Activated CD8-positive, alpha-beta T cell treated with anti-CD3 and anti-CD28 coated beads, Interleukin-2, amount 10 ng/mL, durations not matched to agents 7 days and 5 days (primary cell): ENCODE results near the gene SIX3. TPM values are rescaled to one million over a fixed set of nuclear protein-coding genes. Genes with fewer than 3 reads are reported as not detected.

ENCODE experiments used
- ATAC-seq: fragments of 150-1000 bp; cut with Tn5 transposase; one replicate; pipeline ENCODE4 v1.10.0; 2021; ENCODE audit warnings: moderate library complexity
- CTCF ChIA-PET: fragments of 350-600 bp; sonication (Branson Sonifier 250); formaldehyde crosslinking; loops from one replicate; lab custom pipeline; 2021; ENCODE audit warnings: antibody characterized with exemption; lab: Charles Lee
- POLR2A ChIA-PET: fragments of 350-600 bp; sonication (Branson Sonifier 250); formaldehyde crosslinking; loops from one replicate; lab custom pipeline; 2021; ENCODE audit warnings: antibody characterized with exemption; lab: Charles Lee
- DNase-seq: peaks from one replicate; pipeline ENCODE4 v3.0.0-alpha.2; 2020
- H3K27ac Mint-ChIP-seq: one replicate; pipeline ENCODE4 v1.8.0; 2021; ENCODE audit warnings: mild to moderate bottlenecking, mixed read lengths
- H3K27me3 Mint-ChIP-seq: one replicate; pipeline ENCODE4 v1.8.0; 2021; ENCODE audit warnings: low read depth, mixed read lengths
- H3K36me3 Mint-ChIP-seq: one replicate; pipeline ENCODE4 v1.8.0; 2021; ENCODE audit warnings: low read depth, mixed read lengths
- H3K4me1 Mint-ChIP-seq: one replicate; pipeline ENCODE4 v1.8.0; 2021; ENCODE audit warnings: low read depth, mixed read lengths
- H3K4me3 Mint-ChIP-seq: one replicate; pipeline ENCODE4 v1.8.0; 2021; ENCODE audit warnings: mild to moderate bottlenecking, mixed read lengths
- H3K9me3 Mint-ChIP-seq: one replicate; pipeline ENCODE4 v1.8.0; 2022; ENCODE audit warnings: mixed read lengths; ENCODE audit not compliant: insufficient read depth
- total RNA-seq, 2 experiments: library from RNA; stranded (reverse); gene quantifications; one replicate each; pipeline ENCODE4 v1.2.3, GENCODE V29; 2021

Gene SIX3
- total RNA-seq, 2 experiments from 2014 or later, result 0.10 TPM; not detected in 1

DNA sequence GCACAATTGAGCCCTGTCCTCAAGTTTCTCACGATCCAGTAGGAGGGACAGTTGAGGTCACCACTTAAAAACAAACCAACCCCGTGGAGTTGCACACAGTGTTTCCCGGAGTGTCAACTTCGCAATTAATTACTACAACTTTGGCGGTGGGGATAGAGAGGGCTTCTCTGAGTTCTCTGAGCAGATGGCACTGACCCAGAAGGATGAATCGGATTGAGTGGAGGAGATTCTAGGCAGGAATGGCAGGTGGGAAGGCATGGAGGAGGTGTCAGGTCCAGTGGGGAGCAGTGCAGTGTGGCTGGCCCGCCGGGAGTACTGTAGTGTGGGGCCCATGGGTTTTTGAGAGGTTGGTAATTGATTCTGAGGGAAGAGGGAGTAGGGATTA lies 12.0 kb downstream of the SIX3 start:
- H3K36me3 Mint-ChIP-seq, result no peaks in the 10 kb centered on the region
- H3K4me1 Mint-ChIP-seq, result peaks cover 22% of the 10 kb centered on the region
- POLR2A ChIA-PET, result no interaction called here
- DNase-seq (no peak), ATAC-seq (no peak)
- CTCF ChIA-PET, result interaction anchor here (0.9 to 5.9 kb wide), 4 partner anchors 474 to 560 kb away, joined by 3 to 76 read pairs (median 33); no protein-coding TSS in a partner anchor
- peaks cover 78% of the 10 kb centered on the region for H3K27me3 Mint-ChIP-seq
- H3K27ac Mint-ChIP-seq, result no peak overlapping the region
- no peaks in the 10 kb centered on the region for H3K9me3 Mint-ChIP-seq
- no peak overlapping the region for H3K4me3 Mint-ChIP-seq

- Mint-ChIP-seq H3K27me3 (peaks cover 70% of the 10 kb centered on the region), H3K9me3 (no peaks in the 10 kb centered on the region), H3K4me1 (peaks cover 22% of the 10 kb centered on the region), H3K27ac (no peak overlapping the region), H3K36me3 (no peaks in the 10 kb centered on the region), H3K4me3 (no peak overlapping the region)
- DNase-seq (no peak), ATAC-seq (no peak)
- ChIA-PET CTCF (interaction anchor here (0.9 to 5.9 kb wide), 23 partner anchors 8 to 911 kb away, joined by 3 to 76 read pairs (median 4); partner anchors contain the start of genes CAMKMT and PREPL), POLR2A (no interaction called here)
Measured at GRCh38 chr2:44954447-44954888, 13.0 kb downstream of the SIX3 start.

DNA sequence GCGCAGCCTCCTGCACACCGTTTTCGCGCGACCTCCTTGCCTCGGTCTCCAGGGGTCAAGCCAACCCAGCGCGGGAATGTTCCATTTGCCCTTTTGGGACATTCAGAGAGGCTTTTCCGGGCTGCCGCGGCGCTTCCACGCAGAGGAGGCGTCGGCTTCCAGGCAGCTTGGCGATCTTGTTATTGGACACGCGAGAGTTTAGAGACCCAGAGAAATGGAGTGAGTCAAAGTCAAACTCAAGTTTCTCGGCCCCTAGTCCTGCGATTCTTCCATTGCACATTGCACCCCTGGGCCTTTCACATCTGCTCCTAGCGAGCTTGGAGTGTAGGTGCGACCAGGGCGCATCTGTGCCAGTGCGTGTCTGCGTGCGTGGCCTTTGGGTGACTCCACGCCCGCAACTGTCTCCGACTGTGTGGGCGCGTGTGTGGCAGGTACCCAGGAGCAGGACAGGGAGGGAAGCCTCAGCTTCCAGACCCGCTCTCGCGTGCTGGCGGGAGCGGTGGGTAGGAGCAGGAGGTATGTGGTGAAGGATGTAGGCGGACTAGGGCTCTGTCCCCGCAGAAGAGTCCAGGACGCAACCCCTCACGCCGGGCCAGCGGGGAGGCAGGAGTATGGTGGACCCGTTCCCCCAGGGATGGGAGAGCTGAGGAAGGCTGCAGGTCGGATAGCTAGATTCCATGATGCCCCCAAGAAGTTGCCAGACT lies 13.5 kb downstream of the SIX3 start:
- Mint-ChIP-seq H3K4me1 (peaks cover 22% of the 10 kb centered on the region), H3K36me3 (no peaks in the 10 kb centered on the region), H3K4me3 (peak overlapping the region; percentile 9), H3K27me3 (peaks cover 67% of the 10 kb centered on the region), H3K27ac (no peak overlapping the region), H3K9me3 (no peaks in the 10 kb centered on the region)
- POLR2A ChIA-PET, result no interaction called here
- ATAC-seq, result no peak
- no peak for DNase-seq
- CTCF ChIA-PET, result interaction anchor here (0.8 to 5.9 kb wide), 31 partner anchors 8 to 911 kb away, joined by 3 to 76 read pairs (median 4); partner anchors contain the start of genes CAMKMT and PREPL

- Mint-ChIP-seq H3K4me3 (peak overlapping the region; percentile 9), H3K27me3 (peaks cover 59% of the 10 kb centered on the region)
Measured at GRCh38 chr2:44955593-44956392, 14.3 kb downstream of the SIX3 start.

GRCh38 chr2:44956843-44957242 lies 15.3 kb downstream of the SIX3 start:
- ATAC-seq (no peak), DNase-seq (no peak)
- no peak overlapping the region for H3K4me3 Mint-ChIP-seq
- no peaks in the 10 kb centered on the region for H3K36me3 Mint-ChIP-seq
- no peak overlapping the region for H3K27ac Mint-ChIP-seq
- POLR2A ChIA-PET, result no interaction called here
- CTCF ChIA-PET, result interaction anchor here (0.8 to 5.9 kb wide), 17 partner anchors 14 to 913 kb away, joined by 3 to 76 read pairs (median 4); no protein-coding TSS in a partner anchor
- H3K4me1 Mint-ChIP-seq, result peaks cover 22% of the 10 kb centered on the region
- no peaks in the 10 kb centered on the region for H3K9me3 Mint-ChIP-seq
- H3K27me3 Mint-ChIP-seq, result peaks cover 53% of the 10 kb centered on the region

More at GRCh38 chr2:44955593-44956392, 14.3 kb downstream of the SIX3 start:
- Mint-ChIP-seq H3K4me1 (peaks cover 22% of the 10 kb centered on the region), H3K9me3 (no peaks in the 10 kb centered on the region), H3K27ac (no peak overlapping the region), H3K36me3 (no peaks in the 10 kb centered on the region)
- ChIA-PET CTCF (interaction anchor here (0.6 to 5.9 kb wide), 37 partner anchors 8 to 912 kb away, joined by 3 to 76 read pairs (median 3); partner anchors contain the start of genes CAMKMT and PREPL), POLR2A (no interaction called here)
- DNase-seq (peak; percentile 81), ATAC-seq (peak; percentile 86)

GRCh38 chr2:44957656-44958327 lies 16.3 kb downstream of the SIX3 start:
- peaks cover 17% of the 10 kb centered on the region for H3K4me1 Mint-ChIP-seq
- ATAC-seq (no peak), DNase-seq (no peak)
- no peaks in the 10 kb centered on the region for H3K36me3 Mint-ChIP-seq
- no peak overlapping the region for H3K27ac Mint-ChIP-seq
- H3K9me3 Mint-ChIP-seq, result no peaks in the 10 kb centered on the region
- ChIA-PET CTCF (interaction anchor here (0.6 to 5.9 kb wide), 4 partner anchors 398 to 712 kb away, joined by 3 to 76 read pairs (median 22); no protein-coding TSS in a partner anchor), POLR2A (no interaction called here)
- H3K27me3 Mint-ChIP-seq, result peaks cover 47% of the 10 kb centered on the region
- H3K4me3 Mint-ChIP-seq, result no peak overlapping the region

DNA sequence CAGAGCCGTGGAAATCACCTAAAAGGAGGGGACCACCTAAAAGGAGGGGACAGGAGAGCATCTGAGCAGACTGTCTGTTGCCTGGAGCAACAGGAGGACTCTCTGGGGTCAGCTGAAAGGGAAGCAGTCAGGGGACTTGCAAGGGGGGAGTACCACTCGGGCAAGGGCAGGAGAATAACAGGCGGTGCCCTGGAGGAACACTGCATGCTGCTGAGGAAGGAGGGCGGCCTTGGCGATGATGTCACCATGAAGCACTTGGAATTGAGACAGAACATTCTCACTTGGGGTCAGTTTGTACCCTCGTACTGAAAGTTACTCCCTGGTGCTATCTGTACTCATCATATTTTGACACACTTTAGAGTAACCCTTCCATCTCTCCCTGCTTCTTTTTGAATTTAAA lies 18.4 kb downstream of the SIX3 start:
- DNase-seq (no peak), ATAC-seq (no peak)
- Mint-ChIP-seq H3K4me1 (peaks cover 8% of the 10 kb centered on the region), H3K27me3 (peaks cover 29% of the 10 kb centered on the region), H3K9me3 (no peaks in the 10 kb centered on the region), H3K4me3 (no peak overlapping the region), H3K36me3 (no peaks in the 10 kb centered on the region), H3K27ac (no peak overlapping the region)
- ChIA-PET POLR2A (no interaction called here), CTCF (no interaction called here)

- ChIA-PET POLR2A (no interaction called here), CTCF (no interaction called here)
- DNase-seq (no peak), ATAC-seq (no peak)
- H3K27me3 Mint-ChIP-seq, result peaks cover 18% of the 10 kb centered on the region
- peaks cover 1% of the 10 kb centered on the region for H3K4me1 Mint-ChIP-seq
- H3K36me3 Mint-ChIP-seq, result no peaks in the 10 kb centered on the region
- H3K9me3 Mint-ChIP-seq, result no peaks in the 10 kb centered on the region
- H3K27ac Mint-ChIP-seq, result no peak overlapping the region
- H3K4me3 Mint-ChIP-seq, result no peak overlapping the region
Measured at GRCh38 chr2:44960871-44961270, 19.4 kb downstream of the SIX3 start.

DNA sequence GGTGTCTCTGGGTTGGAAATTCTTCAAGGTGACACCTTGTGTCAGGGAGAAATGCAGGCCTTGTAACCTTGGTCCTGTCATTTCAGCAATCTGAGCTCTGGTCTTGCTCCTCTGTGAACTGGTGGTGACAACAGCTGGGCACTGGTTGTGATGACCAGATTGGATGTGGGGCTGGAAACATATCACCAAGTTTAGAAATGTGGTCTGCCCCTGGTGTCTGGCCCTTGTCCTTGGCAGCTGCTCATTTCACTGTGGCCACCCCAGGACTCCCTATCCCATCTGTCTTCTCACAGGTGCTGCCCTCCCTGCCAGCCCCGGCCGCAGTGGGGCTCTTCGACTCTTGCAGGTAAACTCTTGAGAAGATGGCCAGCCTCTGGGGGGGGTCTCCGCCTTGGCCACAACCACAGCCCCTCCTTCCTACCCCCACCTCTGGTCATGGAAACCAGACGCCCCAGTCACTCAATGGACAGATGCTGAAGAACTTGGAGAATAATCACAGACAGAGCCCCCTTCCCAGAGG lies 20.7 kb downstream of the SIX3 start:
- Mint-ChIP-seq H3K4me1 (no peaks in the 10 kb centered on the region), H3K4me3 (no peak overlapping the region), H3K27me3 (peaks cover 11% of the 10 kb centered on the region), H3K27ac (no peak overlapping the region), H3K9me3 (no peaks in the 10 kb centered on the region), H3K36me3 (no peaks in the 10 kb centered on the region)
- DNase-seq (no peak), ATAC-seq (no peak)
- ChIA-PET POLR2A (no interaction called here), CTCF (no interaction called here)

DNA sequence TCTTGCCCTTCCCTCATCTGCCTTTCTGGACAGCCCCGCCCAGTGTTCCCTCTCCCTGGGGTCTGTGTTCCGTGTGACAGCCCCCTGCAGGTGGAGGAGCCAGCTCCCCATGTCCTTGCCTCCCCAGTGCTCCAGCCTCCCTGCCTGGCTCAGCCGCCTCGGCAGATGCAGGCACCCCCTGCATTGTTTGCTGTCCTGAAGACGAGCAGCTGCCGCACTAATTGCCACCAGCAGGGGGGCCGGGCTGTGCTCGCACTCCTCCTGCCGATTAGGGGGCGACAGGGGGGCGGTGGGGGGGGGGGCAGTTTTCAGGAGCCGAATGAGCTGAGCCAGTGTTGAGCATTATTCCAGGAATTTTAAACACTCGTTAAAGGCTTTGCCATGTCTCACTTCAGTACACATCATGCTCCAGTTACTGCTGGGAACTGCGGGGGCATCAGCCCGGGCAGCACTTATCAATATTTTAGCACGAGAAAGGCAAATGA lies 23.3 kb downstream of the SIX3 start:
- Mint-ChIP-seq H3K9me3 (no peaks in the 10 kb centered on the region), H3K4me1 (no peaks in the 10 kb centered on the region), H3K36me3 (no peaks in the 10 kb centered on the region), H3K4me3 (no peak overlapping the region), H3K27me3 (peaks cover 4% of the 10 kb centered on the region), H3K27ac (no peak overlapping the region)
- ATAC-seq (no peak), DNase-seq (no peak)
- ChIA-PET CTCF (interaction anchor here (0.8 to 1.4 kb wide), 2 partner anchors 9 to 10 kb away, joined by 3 read pairs; no protein-coding TSS in a partner anchor), POLR2A (no interaction called here)

DNA sequence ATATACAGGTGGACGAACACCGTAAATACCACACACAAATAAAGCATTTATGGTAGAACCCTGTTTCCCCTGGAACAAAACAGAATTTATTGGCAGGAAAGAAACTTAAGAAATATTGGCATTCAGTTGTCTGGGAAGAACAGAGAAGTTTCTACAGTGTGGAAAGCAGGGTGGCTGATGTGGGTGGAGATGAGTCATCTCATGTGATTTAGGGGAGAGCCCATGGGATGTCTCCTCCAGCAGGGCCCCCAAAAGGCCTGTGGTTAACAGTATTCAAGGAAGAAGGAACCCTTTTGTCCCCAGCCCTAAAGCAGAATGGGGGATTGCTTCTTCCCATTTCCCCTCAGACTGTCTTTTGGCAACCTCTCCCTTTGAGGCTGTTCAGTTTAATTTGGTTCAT lies 24.2 kb downstream of the SIX3 start:
- no peaks in the 10 kb centered on the region for H3K36me3 Mint-ChIP-seq
- no peaks in the 10 kb centered on the region for H3K4me1 Mint-ChIP-seq
- ATAC-seq (no peak), DNase-seq (no peak)
- H3K9me3 Mint-ChIP-seq, result no peaks in the 10 kb centered on the region
- ChIA-PET CTCF (no interaction called here), POLR2A (no interaction called here)
- H3K4me3 Mint-ChIP-seq, result no peak overlapping the region
- H3K27ac Mint-ChIP-seq, result no peak overlapping the region
- peaks cover 4% of the 10 kb centered on the region for H3K27me3 Mint-ChIP-seq
